Stimulated activated naive CD8-positive, alpha-beta T cell treated with anti-CD3 and anti-CD28 coated beads, Interleukin-15, Interleukin-2, amounts not matched to agents 100 ng/mL and 50 ng/mL, for 24 hours (primary cell): ENCODE results near the gene ACSM5.
"Not testable (repeated sequence)": the region's sequence is repeated elsewhere in the genome, so short reads cannot be mapped to it uniquely, and the experiment has no call there.

Source experiments
- H3K27ac Mint-ChIP-seq: one replicate; pipeline ENCODE4 v1.8.0; 2021; ENCODE audit warnings: mild to moderate bottlenecking, mixed read lengths
- H3K27me3 Mint-ChIP-seq: one replicate; pipeline ENCODE4 v1.8.0; 2021; ENCODE audit warnings: mixed read lengths
- H3K36me3 Mint-ChIP-seq: one replicate; pipeline ENCODE4 v1.8.0; 2021; ENCODE audit warnings: low read depth, mixed read lengths
- H3K4me1 Mint-ChIP-seq: one replicate; pipeline ENCODE4 v1.8.0; 2021; ENCODE audit warnings: low read depth, mixed read lengths
- H3K4me3 Mint-ChIP-seq: one replicate; pipeline ENCODE4 v1.8.0; 2021; ENCODE audit warnings: mild to moderate bottlenecking, mixed read lengths
- H3K9me3 Mint-ChIP-seq: one replicate; pipeline ENCODE4 v1.8.0; 2021; ENCODE audit warnings: mixed read lengths

The ACSM5 gene

DNA sequence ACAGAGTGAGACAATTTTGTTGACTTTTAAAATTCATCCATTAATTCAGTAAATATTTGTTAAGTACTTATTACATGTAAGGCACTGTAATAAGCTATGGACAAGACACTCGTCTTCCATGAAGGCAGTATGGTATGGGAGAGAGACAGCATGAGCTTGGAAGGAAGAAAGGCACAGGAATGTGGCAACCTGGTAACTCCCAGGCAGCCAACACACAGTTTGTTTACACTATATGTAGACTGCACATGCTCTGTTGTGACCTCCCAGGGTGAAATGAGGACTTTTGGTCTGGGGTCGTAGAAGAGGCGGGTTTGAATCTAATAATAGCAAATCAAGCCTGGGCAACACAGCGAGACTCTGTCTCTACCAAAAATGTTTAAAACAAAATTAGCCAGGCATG lies 51.0 kb downstream of the ACSM5 start:
- not testable (repeated sequence) for H3K9me3 Mint-ChIP-seq, H3K36me3 Mint-ChIP-seq, H3K4me1 Mint-ChIP-seq, H3K4me3 Mint-ChIP-seq, H3K27ac Mint-ChIP-seq, H3K27me3 Mint-ChIP-seq

DNA sequence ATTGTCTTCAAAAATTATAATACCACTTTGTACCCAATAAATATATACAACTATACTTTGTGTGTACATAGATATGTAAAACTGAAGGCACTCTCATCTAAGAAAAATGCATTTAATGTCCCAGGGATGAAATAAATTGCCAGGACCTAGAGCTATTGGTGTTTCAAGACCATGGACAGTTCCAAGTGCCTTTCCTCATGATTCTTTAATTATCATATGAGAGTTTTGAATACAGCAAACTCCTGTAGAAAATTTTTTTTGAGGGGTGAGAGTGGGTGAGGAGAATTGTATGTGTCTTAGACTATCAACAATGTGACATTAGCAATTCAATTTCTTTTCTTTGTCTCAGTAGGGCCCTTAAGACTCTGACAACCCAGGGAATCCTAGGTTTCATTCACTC lies 59.6 kb downstream of the ACSM5 start:
- H3K9me3 Mint-ChIP-seq, H3K27ac Mint-ChIP-seq, H3K27me3 Mint-ChIP-seq, H3K4me3 Mint-ChIP-seq, H3K36me3 Mint-ChIP-seq, H3K4me1 Mint-ChIP-seq: not testable (repeated sequence)

DNA sequence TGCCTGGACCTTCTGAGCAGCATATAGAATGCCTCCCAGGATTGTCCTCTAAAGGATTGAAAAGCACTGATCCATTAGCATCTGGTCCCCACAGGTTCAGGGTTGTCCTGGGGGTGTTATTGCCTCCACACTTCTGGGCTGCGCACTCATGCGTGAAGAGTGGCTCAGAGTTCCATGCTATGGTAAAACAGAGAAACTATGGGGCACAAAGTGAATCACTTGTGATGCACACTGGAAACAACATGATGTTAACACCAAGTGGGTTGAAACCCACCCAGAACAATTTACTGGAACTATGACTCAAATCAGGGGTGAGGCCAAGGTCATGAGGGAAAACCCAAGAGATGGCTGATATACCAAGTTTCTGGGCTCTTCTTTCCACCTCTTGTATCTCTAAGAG lies 60.6 kb downstream of the ACSM5 start:
- H3K27ac Mint-ChIP-seq, H3K4me1 Mint-ChIP-seq, H3K36me3 Mint-ChIP-seq, H3K9me3 Mint-ChIP-seq, H3K27me3 Mint-ChIP-seq, H3K4me3 Mint-ChIP-seq: not testable (repeated sequence)

DNA sequence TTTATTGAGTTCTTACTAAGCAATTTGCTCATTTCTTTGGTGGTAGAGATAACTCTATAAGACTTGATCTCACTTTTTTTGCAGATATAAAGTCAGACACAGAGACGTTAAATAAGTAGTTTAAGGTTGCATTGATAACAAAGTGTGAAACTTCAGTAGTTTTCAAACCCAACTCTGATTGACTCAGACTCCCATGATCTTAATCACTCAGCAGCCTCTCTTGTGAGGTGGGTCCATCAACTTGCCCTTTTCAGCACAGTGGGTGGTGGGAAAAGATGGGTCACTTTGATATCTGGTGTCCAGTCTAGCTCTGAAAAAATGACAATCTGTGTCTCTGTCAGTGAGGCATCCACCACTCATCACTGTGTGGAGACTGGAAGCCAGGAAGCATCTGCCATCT lies 61.4 kb downstream of the ACSM5 start:
- H3K4me1 Mint-ChIP-seq, H3K4me3 Mint-ChIP-seq, H3K27me3 Mint-ChIP-seq, H3K36me3 Mint-ChIP-seq, H3K27ac Mint-ChIP-seq, H3K9me3 Mint-ChIP-seq: not testable (repeated sequence)

DNA sequence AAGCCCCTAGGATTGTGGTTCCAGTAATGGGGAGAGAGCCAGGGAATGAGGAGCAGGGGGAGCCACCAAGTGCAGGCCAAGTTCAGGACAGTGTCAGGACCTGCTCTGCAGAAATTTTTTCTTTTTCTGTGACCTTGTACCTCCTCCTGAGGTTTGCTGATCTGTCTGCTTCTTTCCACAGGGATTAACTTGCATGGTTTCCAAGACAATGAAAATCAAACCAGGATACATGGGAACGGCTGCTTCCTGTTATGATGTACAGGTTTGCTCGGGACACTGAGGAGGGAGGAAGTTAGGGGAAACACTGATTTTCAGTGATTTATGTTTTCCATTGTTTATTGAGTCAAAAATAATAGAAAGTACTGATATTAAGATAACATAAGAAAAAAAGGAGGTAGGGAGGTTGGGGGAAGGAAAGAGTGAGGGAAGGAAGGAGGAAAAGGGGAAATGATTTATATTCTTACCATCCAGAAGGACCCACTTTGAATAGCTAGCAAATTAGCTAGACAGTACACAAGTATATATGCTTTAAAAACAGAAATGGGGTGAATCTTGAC lies 67.9 kb downstream of the ACSM5 start:
- not testable (repeated sequence) for H3K4me1 Mint-ChIP-seq, H3K36me3 Mint-ChIP-seq, H3K27ac Mint-ChIP-seq, H3K9me3 Mint-ChIP-seq, H3K4me3 Mint-ChIP-seq, H3K27me3 Mint-ChIP-seq

DNA sequence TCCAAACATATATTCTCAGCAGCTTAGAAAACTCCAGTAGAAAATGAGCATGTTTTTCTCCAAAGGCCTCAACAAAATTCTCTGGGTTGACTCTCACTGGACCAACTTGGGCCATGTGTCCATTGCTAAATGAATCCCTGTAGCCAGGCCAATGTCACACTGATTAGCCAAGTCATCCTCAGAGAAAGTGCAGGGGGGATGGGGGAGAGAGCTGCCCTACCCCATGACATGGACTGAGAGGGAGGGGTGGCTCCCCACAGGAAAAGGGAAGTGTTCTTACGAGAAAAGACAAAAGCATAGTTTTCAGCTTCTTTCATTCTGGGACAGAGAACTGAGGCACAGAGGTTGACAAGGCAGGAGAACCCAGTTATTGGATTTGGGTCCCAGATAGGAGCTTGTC lies 74.7 kb downstream of the ACSM5 start:
- not testable (repeated sequence) for H3K4me3 Mint-ChIP-seq, H3K27ac Mint-ChIP-seq, H3K9me3 Mint-ChIP-seq, H3K36me3 Mint-ChIP-seq, H3K4me1 Mint-ChIP-seq, H3K27me3 Mint-ChIP-seq

DNA sequence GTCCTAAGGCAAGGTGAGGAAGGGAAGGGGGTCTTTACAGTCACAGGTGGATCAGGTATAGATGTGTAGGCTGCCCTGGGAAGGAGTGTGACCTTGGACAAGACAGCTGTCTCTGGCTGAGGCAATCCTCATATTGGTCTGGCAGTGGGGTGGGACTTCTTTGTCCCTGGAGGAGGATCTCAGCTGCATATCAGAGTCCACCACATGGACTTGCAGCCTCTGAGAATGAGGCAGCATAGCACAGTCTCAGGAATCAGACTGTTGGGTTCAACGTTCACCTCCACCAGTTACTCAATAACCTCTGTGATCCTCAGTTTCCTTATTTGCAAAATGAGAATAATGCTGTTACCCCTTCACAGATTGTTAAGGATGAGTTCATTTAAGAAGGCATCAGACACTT lies 75.4 kb downstream of the ACSM5 start:
- H3K9me3 Mint-ChIP-seq = no peaks in the 10 kb centered on the region
- peaks cover 5% of the 10 kb centered on the region for H3K27me3 Mint-ChIP-seq
- H3K4me1 Mint-ChIP-seq = no peaks in the 10 kb centered on the region
- H3K4me3 Mint-ChIP-seq = no peak overlapping the region
- H3K27ac Mint-ChIP-seq = no peak overlapping the region
- H3K36me3 Mint-ChIP-seq = no peaks in the 10 kb centered on the region

DNA sequence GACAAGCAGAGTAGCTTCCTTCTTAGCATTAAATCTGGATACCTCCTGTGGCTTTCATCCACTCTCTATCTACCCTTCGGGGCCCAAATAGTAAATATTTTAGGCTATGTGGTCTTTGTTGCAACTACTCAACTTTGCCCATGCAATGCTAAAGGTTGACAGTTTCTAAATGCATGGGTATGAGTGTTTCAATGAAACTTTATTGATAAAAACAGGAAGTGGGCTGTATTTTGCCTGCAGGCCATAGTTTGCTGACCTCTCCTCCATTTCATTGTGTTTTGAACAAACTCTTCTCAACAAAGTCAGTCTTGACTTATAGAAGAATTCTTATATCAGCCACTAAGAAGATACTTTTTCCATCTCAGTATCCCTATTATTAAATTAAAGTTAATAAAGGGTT lies 76.1 kb downstream of the ACSM5 start:
- no peaks in the 10 kb centered on the region for H3K27me3 Mint-ChIP-seq
- no peak overlapping the region for H3K4me3 Mint-ChIP-seq
- H3K9me3 Mint-ChIP-seq = no peaks in the 10 kb centered on the region
- H3K4me1 Mint-ChIP-seq = no peaks in the 10 kb centered on the region
- H3K27ac Mint-ChIP-seq = no peak overlapping the region
- H3K36me3 Mint-ChIP-seq = no peaks in the 10 kb centered on the region
